ENCODE data around the gene GLT8D1.

DNA sequence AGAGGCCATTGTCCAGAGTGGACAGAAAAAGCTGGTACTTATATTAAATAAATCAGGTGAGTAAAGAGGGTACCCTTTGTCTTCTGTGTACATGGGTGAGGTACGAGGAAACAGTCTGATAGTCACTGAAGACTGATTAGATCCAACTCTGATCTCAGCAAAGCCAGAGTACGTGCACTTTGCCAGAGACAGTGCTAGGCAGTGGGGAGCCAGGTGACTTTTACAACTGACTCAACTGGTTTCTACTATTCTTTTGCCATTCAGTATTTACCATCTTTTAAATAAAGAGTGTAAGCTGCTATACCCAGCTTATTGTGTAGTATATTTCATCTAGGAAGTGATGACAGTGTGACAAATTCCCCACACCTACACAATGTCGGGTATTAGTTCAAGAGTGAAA lies 16.4 kb downstream of the GLT8D1 start:
- TF ChIP-seq CTCF (IDR thresholded peaks at IDR 0.05): no peak
- TF ChIP-seq POLR2A (IDR thresholded peaks at IDR 0.05): no peak

All from right lobe of liver (tissue), 4 donors.